HepG2 (cell line): ENCODE measurements around the gene ATAD2B. TPM values are rescaled to one million over a fixed set of nuclear protein-coding genes. Genes with fewer than 3 reads are reported as not detected.

Experiments
- ARID4A ChIP-seq: sonication (generic); formaldehyde crosslinking; IDR thresholded peaks from 2 replicates; pipeline ENCODE4 v1.5.0; 2020; ENCODE audit warnings: mild to moderate bottlenecking, missing genetic modification reagents, borderline replicate concordance
- ATF5 ChIP-seq: sonication (generic); formaldehyde crosslinking; IDR thresholded peaks from 2 replicates; pipeline ENCODE4 v1.4.0; 2020; ENCODE audit warnings: mild to moderate bottlenecking, low read depth, missing genetic modification reagents
- FOXK2 ChIP-seq: fragments of 450-650 bp; IDR thresholded peaks from 2 replicates; pipeline ENCODE4 v1.6.1; 2016
- FOXO1 ChIP-seq: sonication (generic); formaldehyde crosslinking; IDR thresholded peaks from 2 replicates; pipeline ENCODE4 v1.4.0; 2020; ENCODE audit warnings: missing genetic modification reagents
- GABPB1 ChIP-seq: IDR thresholded peaks from 2 replicates; pipeline ENCODE4 v1.6.1; 2016; ENCODE audit warnings: mild to moderate bottlenecking, missing genetic modification reagents, moderate library complexity, missing compliant biosample characterization
- GATAD1 ChIP-seq: IDR thresholded peaks from 2 replicates; pipeline ENCODE4 v1.6.1; 2016; ENCODE audit warnings: missing genetic modification reagents, missing compliant biosample characterization
- HNF4A ChIP-seq: sonication (generic); formaldehyde crosslinking; IDR thresholded peaks from 2 replicates; pipeline ENCODE4 v1.4.0; 2020; ENCODE audit warnings: missing genetic modification reagents
- PAX8 ChIP-seq: sonication (generic); formaldehyde crosslinking; IDR thresholded peaks from 2 replicates; pipeline ENCODE4 v1.8.0; 2022; ENCODE audit warnings: mild to moderate bottlenecking, missing genetic modification reagents, borderline replicate concordance
- PHF8 ChIP-seq: sonication (generic); formaldehyde crosslinking; IDR thresholded peaks from 2 replicates; pipeline ENCODE4 v1.5.0; 2020; ENCODE audit warnings: missing genetic modification reagents
- TAF1 ChIP-seq: sonication (generic); formaldehyde crosslinking; IDR thresholded peaks from 2 replicates; pipeline ENCODE4 v1.4.0; 2020; ENCODE audit warnings: missing genetic modification reagents
- TBX2 ChIP-seq: sonication (generic); formaldehyde crosslinking; IDR thresholded peaks from 2 replicates; pipeline ENCODE4 v1.5.0; 2020; ENCODE audit warnings: missing genetic modification reagents, mild to moderate bottlenecking, borderline replicate concordance
- ZBED4 ChIP-seq: sonication (generic); formaldehyde crosslinking; IDR thresholded peaks from 2 replicates; pipeline ENCODE4 v1.4.0; 2020; ENCODE audit warnings: missing genetic modification reagents, borderline replicate concordance
- ZFP82 ChIP-seq: sonication (generic); formaldehyde crosslinking; IDR thresholded peaks from 2 replicates; pipeline ENCODE4 v1.5.1; 2020; ENCODE audit warnings: mild to moderate bottlenecking, missing genetic modification reagents, borderline replicate concordance
- ZNF547 ChIP-seq: sonication (generic); formaldehyde crosslinking; IDR thresholded peaks from 2 replicates; pipeline ENCODE4 v1.5.1; 2020; ENCODE audit warnings: mild to moderate bottlenecking, missing genetic modification reagents
- ZNF709 ChIP-seq: sonication (generic); formaldehyde crosslinking; IDR thresholded peaks from 2 replicates; pipeline ENCODE4 v1.5.0; 2020; ENCODE audit warnings: mild to moderate bottlenecking, missing genetic modification reagents
- ZNF891 ChIP-seq: sonication (generic); formaldehyde crosslinking; IDR thresholded peaks from 2 replicates; pipeline ENCODE4 v1.5.0; 2020; ENCODE audit warnings: mild to moderate bottlenecking, missing genetic modification reagents
- polyA plus RNA-seq, 8 experiments: library from polyadenylated mRNA; depleted of rRNA in 3 of 8; stranded (reverse) in 7 of 8; unstranded in 1 of 8; fragments of >200 nt; fragmentation: Illumina TruSeq in 4 of 8; extraction: Trizol in 4 of 8; gene quantifications; 2 replicates each; pipeline versions ENCODE4 v1.2.1 to v1.2.3, GENCODE V29; 2011 to 2016; ENCODE audit warnings: low read depth in 4 of 8, missing spikeins in 1 of 8, mixed read lengths in 1 of 8; ENCODE audit not compliant: insufficient read depth in 1 of 8
- total RNA-seq, 5 experiments: library from RNA; depleted of rRNA; stranded (reverse); fragments of >200 nt; fragmentation: Illumina TruSeq; extraction: Trizol; gene quantifications; 2 replicates each; pipeline ENCODE4 v1.2.3, GENCODE V29; 2016; ENCODE audit warnings: low read depth in 1 of 5
- TF ChIP-seq, protein P1 (sequence below): sonication (generic); formaldehyde crosslinking; IDR thresholded peaks from 2 replicates; pipeline ENCODE4 v1.5.1; 2020; ENCODE audit warnings: mild to moderate bottlenecking, missing genetic modification reagents
- TF ChIP-seq, protein P2 (sequence below): sonication (generic); formaldehyde crosslinking; IDR thresholded peaks from 2 replicates; pipeline ENCODE4 v1.4.0; 2020; ENCODE audit warnings: missing genetic modification reagents

The ATAD2B gene
- total and polyA plus RNA-seq, 2 of the 13 experiments (the other 11 are each of a cell fraction or from before 2014, with no cell fraction given), result 5.3 to 22.2 TPM

DNA sequence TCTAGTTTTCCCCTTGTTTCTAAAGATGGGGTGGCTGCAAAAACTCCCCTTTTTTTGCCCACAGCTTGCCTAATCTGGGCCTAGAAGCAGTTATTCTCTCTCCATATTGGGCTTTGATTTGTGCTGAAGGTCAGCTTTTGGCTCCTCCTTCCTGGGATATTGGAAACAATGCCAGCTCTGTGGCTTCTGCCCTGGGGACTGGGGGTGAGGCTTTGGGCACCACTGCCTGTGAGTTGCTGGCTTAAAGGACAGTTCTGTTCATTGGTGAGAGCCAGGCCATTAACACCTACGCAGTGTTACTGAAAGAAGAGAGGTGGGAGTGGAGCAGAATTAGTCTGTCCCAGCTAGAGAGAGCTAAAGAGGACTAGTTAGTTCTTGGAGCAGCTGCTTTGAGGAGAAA, 17.6 kb upstream of the ATAD2B start (continued):
- TF ChIP-seq, protein P1, sequence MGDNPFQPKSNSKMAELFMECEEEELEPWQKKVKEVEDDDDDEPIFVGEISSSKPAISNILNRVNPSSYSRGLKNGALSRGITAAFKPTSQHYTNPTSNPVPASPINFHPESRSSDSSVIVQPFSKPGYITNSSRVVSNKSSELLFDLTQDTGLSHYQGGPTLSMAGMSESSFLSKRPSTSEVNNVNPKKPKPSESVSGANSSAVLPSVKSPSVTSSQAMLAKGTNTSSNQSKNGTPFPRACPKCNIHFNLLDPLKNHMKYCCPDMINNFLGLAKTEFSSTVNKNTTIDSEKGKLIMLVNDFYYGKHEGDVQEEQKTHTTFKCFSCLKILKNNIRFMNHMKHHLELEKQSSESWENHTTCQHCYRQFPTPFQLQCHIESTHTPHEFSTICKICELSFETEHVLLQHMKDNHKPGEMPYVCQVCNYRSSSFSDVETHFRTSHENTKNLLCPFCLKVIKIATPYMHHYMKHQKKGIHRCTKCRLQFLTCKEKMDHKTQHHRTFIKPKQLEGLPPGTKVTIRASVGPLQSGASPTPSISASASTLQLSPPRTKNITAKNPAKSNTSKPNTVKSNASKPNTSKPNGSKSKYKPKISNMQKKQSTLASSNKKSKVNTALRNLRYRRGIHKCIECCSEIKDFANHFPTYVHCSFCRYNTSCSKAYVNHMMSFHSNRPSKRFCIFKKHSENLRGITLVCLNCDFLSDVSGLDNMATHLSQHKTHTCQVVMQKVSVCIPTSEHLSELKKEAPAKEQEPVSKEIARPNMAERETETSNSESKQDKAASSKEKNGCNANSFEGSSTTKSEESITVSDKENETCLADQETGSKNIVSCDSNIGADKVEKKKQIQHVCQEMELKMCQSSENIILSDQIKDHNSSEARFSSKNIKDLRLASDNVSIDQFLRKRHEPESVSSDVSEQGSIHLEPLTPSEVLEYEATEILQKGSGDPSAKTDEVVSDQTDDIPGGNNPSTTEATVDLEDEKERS (CRISPR knock-in tag), result no peak
- TF ChIP-seq GABPB1 (CRISPR knock-in tag), result no peak
- TF ChIP-seq ZNF709 (CRISPR knock-in tag), result no peak
- no peak for TF ChIP-seq ARID4A (CRISPR knock-in tag)
- no peak for TF ChIP-seq FOXK2
- no peak for TF ChIP-seq ATF5 (CRISPR knock-in tag)
- peak; percentile 60 for TF ChIP-seq HNF4A (CRISPR knock-in tag)
- no peak for TF ChIP-seq FOXO1 (CRISPR knock-in tag)
- no peak for TF ChIP-seq ZNF891
- TF ChIP-seq GATAD1, result no peak
- no peak for TF ChIP-seq ZFP82 (CRISPR knock-in tag)
- 0 out of 2 replicates have a peak, but pooled peaks have one; percentile 27 for TF ChIP-seq ZBED4 (CRISPR knock-in tag)
- TF ChIP-seq ZNF547 (CRISPR knock-in tag), result no peak
- TF ChIP-seq, protein P2, sequence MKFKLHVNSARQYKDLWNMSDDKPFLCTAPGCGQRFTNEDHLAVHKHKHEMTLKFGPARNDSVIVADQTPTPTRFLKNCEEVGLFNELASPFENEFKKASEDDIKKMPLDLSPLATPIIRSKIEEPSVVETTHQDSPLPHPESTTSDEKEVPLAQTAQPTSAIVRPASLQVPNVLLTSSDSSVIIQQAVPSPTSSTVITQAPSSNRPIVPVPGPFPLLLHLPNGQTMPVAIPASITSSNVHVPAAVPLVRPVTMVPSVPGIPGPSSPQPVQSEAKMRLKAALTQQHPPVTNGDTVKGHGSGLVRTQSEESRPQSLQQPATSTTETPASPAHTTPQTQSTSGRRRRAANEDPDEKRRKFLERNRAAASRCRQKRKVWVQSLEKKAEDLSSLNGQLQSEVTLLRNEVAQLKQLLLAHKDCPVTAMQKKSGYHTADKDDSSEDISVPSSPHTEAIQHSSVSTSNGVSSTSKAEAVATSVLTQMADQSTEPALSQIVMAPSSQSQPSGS (CRISPR knock-in tag), result no peak
- TF ChIP-seq TBX2 (CRISPR knock-in tag), result peak; percentile 67
- TF ChIP-seq PHF8 (CRISPR knock-in tag), result no peak
- TF ChIP-seq PAX8 (CRISPR knock-in tag), result no peak
- no peak for TF ChIP-seq TAF1 (CRISPR knock-in tag)
